GM12878 (cell line): Measurements from ENCODE around the gene CENPF. TPM values are rescaled to one million over a fixed set of nuclear protein-coding genes. Genes with fewer than 3 reads are reported as not detected.

Experiments used
- ATAC-seq: fragments of 200-7000 bp; cut with Tn5 transposase; 3 replicates; pipeline ENCODE4 v1.9.1; 2020; ENCODE audit warnings: mild to moderate bottlenecking, moderate library complexity
- Bru-seq: library from RNA; stranded (reverse); fragments of 400-500 nt; gene quantifications from one replicate; lab custom pipeline; 2021; lab: Mats Ljungman, UMichigan
- BruChase-seq, 2 experiments: library from RNA; stranded (reverse); fragments of 400-500 nt; gene quantifications; one replicate each; lab custom pipeline; 2021; lab: Mats Ljungman, UMichigan
- BruUV-seq: library from RNA; stranded (reverse); fragments of 400-500 nt; replicated peaks from 2 replicates; lab custom pipeline; 2021; lab: Mats Ljungman, UMichigan
- CTCF ChIA-PET: fragments of 300-600 bp; sonication (Branson Sonifier 250); formaldehyde crosslinking; extraction: SDS; loops from one replicate; lab custom pipeline; 2021; ENCODE audit warnings: inconsistent platforms; lab: Yijun Ruan, JAX
- POLR2A ChIA-PET: fragments of 350-600 bp; formaldehyde crosslinking; extraction: SDS; loops from one replicate; lab custom pipeline; 2021; ENCODE audit warnings: inconsistent platforms; lab: Charles Lee
- RAD21 ChIA-PET: fragments of 300-600 bp; sonication (Branson Sonifier 250); formaldehyde crosslinking; loops from one replicate; lab custom pipeline; 2023; ENCODE audit warnings: antibody characterized with exemption; ENCODE audit not compliant: unreplicated experiment; lab: Charles Lee
- SMC1A ChIA-PET: fragments of 300-600 bp; sonication (Branson Sonifier 250); formaldehyde crosslinking; loops from one replicate; lab custom pipeline; 2023; ENCODE audit not compliant: unreplicated experiment, uncharacterized antibody; lab: Charles Lee
- DNase-seq: peaks from one replicate; pipeline ENCODE4 v3.0.0-alpha.2; 2011; ENCODE audit warnings: low read depth, low spot score
- FAIRE-seq: peaks from 3 replicates; lab custom pipeline; 2011; peaks lifted over from hg19 to GRCh38; lab: Jason Lieb, UNC
- H2AFZ ChIP-seq: 2 replicates; pipeline ENCODE4 v1.6.0; 2011; ENCODE audit warnings: low read depth, low read length, control low read depth; ENCODE audit not compliant: control insufficient read depth
- H3K27ac ChIP-seq: 2 replicates; pipeline ENCODE4 v1.5.1; 2011; ENCODE audit warnings: control low read depth; ENCODE audit not compliant: control insufficient read depth, insufficient read depth
- H3K27me3 ChIP-seq, 2 experiments: replicated peaks in 1 of 2; 2 replicates each; pipeline versions ENCODE4 v1.6.0 to v1.6.1; 2011; ENCODE audit warnings: low read length in 1 of 2; ENCODE audit not compliant: control insufficient read depth in 2 of 2, insufficient read depth in 2 of 2
- H3K36me3 ChIP-seq, 2 experiments: 2 replicates each; pipeline ENCODE4 v1.5.1; 2011; ENCODE audit warnings: low read length in 1 of 2; ENCODE audit not compliant: control insufficient read depth in 2 of 2, insufficient read depth in 2 of 2
- H3K4me1 ChIP-seq: 2 replicates; pipeline ENCODE4 v1.6.1; 2011; ENCODE audit warnings: mild to moderate bottlenecking, low read length, moderate library complexity, mixed read lengths; ENCODE audit not compliant: control insufficient read depth, insufficient read depth
- H3K4me2 ChIP-seq: 2 replicates; pipeline ENCODE4 v1.6.0; 2011; ENCODE audit warnings: control low read depth; ENCODE audit not compliant: control insufficient read depth, insufficient read depth
- H3K4me3 ChIP-seq: fragments of 200-600 bp; sonication (generic); 2 replicates; pipeline ENCODE4 v1.5.1; 2016
- H3K79me2 ChIP-seq: 2 replicates; pipeline ENCODE4 v1.6.0; 2011; ENCODE audit warnings: low read length; ENCODE audit not compliant: control insufficient read depth, insufficient read depth
- H3K9ac ChIP-seq: 2 replicates; pipeline ENCODE4 v1.8.0; 2011; ENCODE audit warnings: low read length, control low read depth, mixed read lengths; ENCODE audit not compliant: control insufficient read depth, insufficient read depth
- H3K9me3 ChIP-seq: replicated peaks from 3 replicates; pipeline ENCODE4 v1.5.1; 2011; ENCODE audit warnings: mild to moderate bottlenecking, low read length; ENCODE audit not compliant: control insufficient read depth, insufficient read depth
- H4K20me1 ChIP-seq: 2 replicates; pipeline ENCODE4 v1.6.0; 2011; ENCODE audit not compliant: control insufficient read depth, insufficient read depth
- ATF2 ChIP-seq: IDR thresholded peaks from 2 replicates; pipeline ENCODE4 v1.6.1; 2012; ENCODE audit warnings: low read length, inconsistent platforms
- HDAC6 ChIP-seq: fragments of 200-600 bp; sonication (generic); IDR thresholded peaks from one replicate; pipeline ENCODE4 v1.8.0; 2017; ENCODE audit warnings: antibody characterized with exemption; ENCODE audit not compliant: unreplicated experiment
- HSF1 ChIP-seq: fragments of 150-350 bp; IDR thresholded peaks from 2 replicates; pipeline ENCODE4 v1.6.1; 2014; ENCODE audit warnings: mild to moderate bottlenecking, low read depth, low read length
- PKNOX1 ChIP-seq: fragments of 450-650 bp; IDR thresholded peaks from 2 replicates; pipeline ENCODE4 v1.6.1; 2016; ENCODE audit warnings: mild to moderate bottlenecking
- SP1 ChIP-seq: IDR thresholded peaks from one replicate; pipeline ENCODE4 v1.6.1; 2011; ENCODE audit warnings: low read depth, low read length
- YBX1 ChIP-seq: fragments of 450-650 bp; IDR thresholded peaks from 2 replicates; pipeline ENCODE4 v1.6.1; 2016; ENCODE audit warnings: antibody characterized with exemption
- ZBTB33 ChIP-seq: fragments of 450-650 bp; IDR thresholded peaks from 2 replicates; pipeline ENCODE4 v1.6.1; 2017; ENCODE audit warnings: mild to moderate bottlenecking
- ZSCAN29 ChIP-seq: fragments of 450-650 bp; IDR thresholded peaks from 2 replicates; pipeline ENCODE4 v1.6.1; 2017; ENCODE audit warnings: mild to moderate bottlenecking, moderate library complexity
- WGBS: methylation state at CpG from one replicate; pipeline ENCODE4 v1.1.6; 2016; ENCODE audit warnings: low lambda C conversion rate; ENCODE audit not compliant: insufficient replicate concordance, insufficient coverage; ENCODE audit errors: missing lambda C conversion rate; 5-methylcytosine and 5-hydroxymethylcytosine counted together
- in situ Hi-C: fragments of 300-500 bp; cut with MboI; formaldehyde crosslinking; loops from 9 replicates; pipeline ENCODE4 v1.14.3; 2018; ENCODE audit warnings: mixed read lengths
- intact Hi-C: fragments of 100-400 bp; cut with micrococcal nuclease; formaldehyde crosslinking; loops from one replicate; pipeline ENCODE4 v1.14.2; 2022; ENCODE audit not compliant: unreplicated experiment
- long read RNA-seq, 2 experiments: library from polyadenylated mRNA; unstranded; transcript quantifications; one replicate each; pipeline ENCODE4 v2.0.0, GENCODE V29; 2019 to 2020
- polyA minus RNA-seq, 3 experiments: library from RNA; depleted of rRNA, polyadenylated mRNA; stranded (reverse); fragments of >200 nt; gene quantifications; 2 replicates each; pipeline ENCODE4 v1.2.3, GENCODE V29; 2011
- polyA plus RNA-seq, 11 experiments: library from polyadenylated mRNA; depleted of rRNA in 4 of 11; unstranded in 6 of 11; stranded (reverse) in 5 of 11; fragments of >200 nt; fragmentation: Nextera tagmentation in 4 of 11; fragmentation: Illumina TruSeq in 1 of 11; extraction: Ambion mirVana in 4 of 11; extraction: Trizol in 1 of 11; gene quantifications; 1 replicate in 1 of 11; 2 replicates in 10 of 11; pipeline versions ENCODE4 v1.2.1 to v1.2.3, GENCODE V29; 2011 to 2016; ENCODE audit warnings: inconsistent platforms in 2 of 11, missing spikeins in 2 of 11, low read depth in 1 of 11
- total RNA-seq, 4 experiments: library from RNA; depleted of rRNA in 3 of 4; stranded (reverse); fragments of >200 nt in 3 of 4; fragmentation: Illumina TruSeq in 1 of 4; extraction: Trizol in 1 of 4; gene quantifications; 2 replicates each; pipeline versions ENCODE4 v1.2.1 to v1.2.3, GENCODE V29; 2013 to 2021

The CENPF gene
- 49.6 and 51.6 TPM in 2 replicates for total RNA-seq (2013; cell fraction: nucleolus; rRNA removed)
- total RNA-seq (2014; rRNA removed) (49.5 and 55.4 TPM in 2 replicates), total RNA-seq (2014; rRNA removed; fragmentation: Illumina TruSeq; extraction: Trizol) (124 and 132 TPM in 2 replicates), total RNA-seq (2021) (73.1 and 85.0 TPM in 2 replicates), polyA plus RNA-seq (2011; rRNA removed) (42.0 and 83.6 TPM in 2 replicates), polyA plus RNA-seq (2014; fragmentation: Illumina TruSeq; extraction: Trizol) (95.7 and 101 TPM in 2 replicates), polyA plus RNA-seq (2014; fragmentation: Nextera tagmentation; extraction: Ambion mirVana) (10 to 100 TPM; 26.0 to 68.0 TPM), polyA plus RNA-seq (2014; rRNA removed) (38.5 and 51.0 TPM in 2 replicates), polyA plus RNA-seq (2016; fragmentation: Nextera tagmentation; extraction: Ambion mirVana) (10 to 100 TPM; 90.9 to 95.1 TPM), polyA minus RNA-seq (2011; rRNA and poly(A)+ RNA removed) (25.7 and 32.0 TPM in 2 replicates), Bru-seq, nascent RNA (percentile 87 among the genes with signal in this experiment), BruChase-seq, experiment 1, labeled RNA remaining after a 6-hour chase (percentile 93 among the genes with signal in this experiment), BruChase-seq, experiment 2, labeled RNA remaining after a 2-hour chase (percentile 91 among the genes with signal in this experiment)
- 17.7 TPM for polyA plus RNA-seq (2011; ENCODE audit: low read depth)
- 19.7 and 19.8 TPM in 2 replicates for polyA plus RNA-seq (2011; cell fraction: cytosol; rRNA removed)
- 62.4 and 63.9 TPM in 2 replicates for polyA plus RNA-seq (2011; cell fraction: nucleus; rRNA removed)
- polyA plus RNA-seq (2012) = 23.3 and 40.5 TPM in 2 replicates
- 22.6 and 25.8 TPM in 2 replicates for polyA minus RNA-seq (2011; cell fraction: cytosol; rRNA and poly(A)+ RNA removed)
- 21.8 and 28.6 TPM in 2 replicates for polyA minus RNA-seq (2011; cell fraction: nucleus; rRNA and poly(A)+ RNA removed)
- long read RNA-seq, experiment 1, partial matches to known transcripts = 54 of 59 reads
- long read RNA-seq, experiment 1, other reads (novel, unspliced or antisense) = 3 of 59 reads
- long read RNA-seq, experiment 2, transcript CENPF-202 (3 exons, 689 nt) = major isoform, 9 of 511 reads
- long read RNA-seq, experiment 2, partial matches to known transcripts = 471 of 511 reads
- long read RNA-seq, experiment 2, other reads (novel, unspliced or antisense) = 31 of 511 reads

GRCh38 chr1:214602764-214603657 is at the start of gene CENPF:
Gene CENPF, plus strand, starts transcription at chr1:214603195. Its CDS starts 10,560 bp downstream, at chr1:214613755.
- H3K4me1 ChIP-seq = no peaks in the 10 kb centered on the region
- BruUV-seq = TSS peak; percentile 73
- peaks cover 25% of the 10 kb centered on the region for H3K79me2 ChIP-seq
- intact Hi-C loops = no loop called here
- SMC1A ChIA-PET = interaction anchor here (0.6 to 2.1 kb wide), 6 partner anchors 11 to 316 kb away, joined by 3 to 9 read pairs (median 3); no protein-coding TSS in a partner anchor
- H3K36me3 ChIP-seq = peaks cover 0 to 2% of the 10 kb centered on the region in 2 experiments; a peak in 1 of 4 replicates
- H3K27me3 ChIP-seq = no peaks in the 10 kb centered on the region
- no peaks in the 10 kb centered on the region for H4K20me1 ChIP-seq
- POLR2A ChIA-PET = interaction anchor here (0.6 to 1.4 kb wide), 3 partner anchors 13 to 1746 kb away, joined by 3 read pairs; no protein-coding TSS in a partner anchor
- FAIRE-seq (peak; percentile 96), ATAC-seq (peak; percentile 99), DNase-seq (peak; percentile 91)
- H3K27ac ChIP-seq = peak within 1 kb of the TSS; percentile 85
- H3K4me3 ChIP-seq = peak within 1 kb of the TSS; percentile 79
- in situ Hi-C loops = no loop called here
- CTCF ChIA-PET = interaction anchor here (1.4 to 1.7 kb wide), 2 partner anchors 24 to 271 kb away, joined by 7 to 8 read pairs; no protein-coding TSS in a partner anchor
- WGBS = 1% methylated on average over 54 of the region's 65 CpGs
- peak within 1 kb of the TSS; percentile 77 for H3K4me2 ChIP-seq
- H2AFZ ChIP-seq = peak within 1 kb of the TSS; percentile 95
- peak within 1 kb of the TSS; percentile 92 for H3K9ac ChIP-seq
- RAD21 ChIA-PET = interaction anchor here (0.9 to 1.4 kb wide), 3 partner anchors 10 to 274 kb away, joined by 3 to 5 read pairs (median 4); no protein-coding TSS in a partner anchor
- no peaks in the 10 kb centered on the region for H3K9me3 ChIP-seq
- TF ChIP-seq PKNOX1 (peak; percentile 33; the same call in 1 of the 2 replicates), ZSCAN29 (no peak), SP1 (peak; percentile 96), ATF2 (no peak), YBX1 (no peak), ZBTB33 (no peak), HDAC6 (no peak), HSF1 (no peak)
